GM23338 (cell line): ENCODE data around the gene AGBL4. TPM values are rescaled to one million over a fixed set of nuclear protein-coding genes. Genes with fewer than 3 reads are reported as not detected.

Experiments used
- ATAC-seq: fragments of 200-7000 bp; cut with Tn5 transposase; 3 replicates; pipeline ENCODE4 v1.9.1; 2020
- DNase-seq: peaks from one replicate; pipeline ENCODE4 v3.0.0-alpha.2; 2015; ENCODE audit warnings: low spot score
- H2AFZ ChIP-seq: fragments of 200-600 bp; sonication (generic); 2 replicates; pipeline ENCODE4 v1.8.0; 2016; ENCODE audit warnings: antibody characterized with exemption, mild to moderate bottlenecking, moderate library complexity
- H3F3A ChIP-seq: fragments of 200-600 bp; sonication (generic); replicated peaks from 2 replicates; pipeline ENCODE4 v1.8.0; 2017; ENCODE audit warnings: antibody characterized with exemption, mixed run types, low read depth
- H3K27ac ChIP-seq: fragments of 200-600 bp; sonication (generic); 2 replicates; pipeline ENCODE4 v1.6.1; 2016; ENCODE audit warnings: low read depth
- H3K27me3 ChIP-seq: fragments of 200-600 bp; sonication (generic); 2 replicates; pipeline ENCODE4 v1.8.0; 2016; ENCODE audit warnings: mild to moderate bottlenecking, mixed run types, moderate library complexity; ENCODE audit not compliant: insufficient read depth
- H3K36me3 ChIP-seq: fragments of 200-600 bp; sonication (generic); 2 replicates; pipeline ENCODE4 v1.8.0; 2016; ENCODE audit warnings: mild to moderate bottlenecking; ENCODE audit not compliant: insufficient read depth
- H3K4me1 ChIP-seq: fragments of 200-600 bp; sonication (generic); 2 replicates; pipeline ENCODE4 v1.8.0; 2016; ENCODE audit warnings: mild to moderate bottlenecking, moderate library complexity; ENCODE audit not compliant: insufficient read depth
- H3K4me2 ChIP-seq: fragments of 200-600 bp; sonication (generic); 2 replicates; pipeline ENCODE4 v1.7.1; 2017; ENCODE audit warnings: mixed run types
- H3K4me3 ChIP-seq: fragments of 200-600 bp; sonication (generic); 2 replicates; pipeline ENCODE4 v1.6.1; 2016; ENCODE audit warnings: mixed run types
- H3K79me2 ChIP-seq: fragments of 200-600 bp; sonication (generic); replicated peaks from 2 replicates; pipeline ENCODE4 v1.8.0; 2017; ENCODE audit warnings: mild to moderate bottlenecking; ENCODE audit not compliant: insufficient read depth
- H3K9me2 ChIP-seq: fragments of 200-600 bp; sonication (generic); 2 replicates; pipeline ENCODE4 v1.8.0; 2017; ENCODE audit not compliant: insufficient read depth
- H4K20me1 ChIP-seq: fragments of 200-600 bp; sonication (generic); replicated peaks from 2 replicates; pipeline ENCODE4 v1.8.0; 2017; ENCODE audit warnings: mild to moderate bottlenecking; ENCODE audit not compliant: insufficient read depth
- H3K27ac Mint-ChIP-seq: 2 replicates; pipeline ENCODE4 v1.8.0; 2020; ENCODE audit warnings: inconsistent platforms, mild to moderate bottlenecking, moderate library complexity, mixed read lengths
- H3K27me3 Mint-ChIP-seq: 3 replicates; pipeline ENCODE4 v1.8.0; 2022; ENCODE audit warnings: low read depth, mild to moderate bottlenecking, moderate library complexity, mixed read lengths, inconsistent platforms; ENCODE audit not compliant: insufficient read depth, poor library complexity
- H3K36me3 Mint-ChIP-seq: 3 replicates; pipeline ENCODE4 v1.8.0; 2021; ENCODE audit warnings: low read depth, mild to moderate bottlenecking, inconsistent platforms, moderate library complexity, mixed read lengths
- H3K4me1 Mint-ChIP-seq: 3 replicates; pipeline ENCODE4 v1.8.0; 2020; ENCODE audit warnings: mild to moderate bottlenecking, inconsistent platforms, mixed read lengths
- H3K4me3 Mint-ChIP-seq: 3 replicates; pipeline ENCODE4 v1.8.0; 2021; ENCODE audit warnings: moderate library complexity, mild to moderate bottlenecking, inconsistent platforms, mixed read lengths
- H3K9me3 Mint-ChIP-seq: 3 replicates; pipeline ENCODE4 v1.8.0; 2020; ENCODE audit warnings: moderate library complexity, mild to moderate bottlenecking, inconsistent platforms, mixed read lengths
- JUNB ChIP-seq: IDR thresholded peaks from one replicate; pipeline ENCODE4 v1.6.1; 2016; ENCODE audit warnings: antibody characterized with exemption; ENCODE audit not compliant: unreplicated experiment
- NANOG ChIP-seq: IDR thresholded peaks from 2 replicates; pipeline ENCODE4 v1.6.1; 2016; ENCODE audit warnings: antibody characterized with exemption, borderline replicate concordance
- POLR2AphosphoS5 ChIP-seq: IDR thresholded peaks from 2 replicates; pipeline ENCODE4 v1.6.1; 2016; ENCODE audit warnings: antibody characterized with exemption, low read depth
- ZNF331 ChIP-seq: fragments of 250-450 bp; sonication (Bioruptor Pico); IDR thresholded peaks from 2 replicates; pipeline ENCODE4 v1.5.0; 2020; ENCODE audit warnings: low read depth, mild to moderate bottlenecking, moderate library complexity
- ZNF462 ChIP-seq: fragments of 250-450 bp; sonication (Bioruptor Pico); IDR thresholded peaks from 2 replicates; pipeline ENCODE4 v1.5.0; 2020; ENCODE audit warnings: mild to moderate bottlenecking, moderate library complexity
- polyA plus RNA-seq: library from polyadenylated mRNA; unstranded; fragments of >200 nt; fragmentation: Nextera tagmentation; extraction: Ambion mirVana; gene quantifications from 2 replicates; pipeline ENCODE4 v1.2.1, GENCODE V29; 2016
- total RNA-seq: library from RNA; depleted of rRNA; stranded (reverse); fragments of >200 nt; shearing (Covaris generic); gene quantifications from 2 replicates; pipeline ENCODE4 v1.2.3, GENCODE V29; 2014
- TF ChIP-seq, protein P1 (sequence below): IDR thresholded peaks from 2 replicates; pipeline ENCODE4 v1.6.1; 2016; ENCODE audit warnings: antibody characterized with exemption
- TF ChIP-seq, protein P2 (sequence below), 2 experiments: fragments of 200-600 bp in 1 of 2; sonication (generic) in 1 of 2; conservative IDR thresholded peaks; 2 replicates each; pipeline versions ENCODE4 v1.5.1 to v1.6.1; 2016 to 2017; ENCODE audit warnings: antibody characterized with exemption in 2 of 2, low read depth in 2 of 2, mild to moderate bottlenecking in 2 of 2, moderate library complexity in 1 of 2

AGBL4 gene
- total and polyA plus RNA-seq, 2 experiments from 2014 or later: 0.91 to 1.5 TPM

DNA sequence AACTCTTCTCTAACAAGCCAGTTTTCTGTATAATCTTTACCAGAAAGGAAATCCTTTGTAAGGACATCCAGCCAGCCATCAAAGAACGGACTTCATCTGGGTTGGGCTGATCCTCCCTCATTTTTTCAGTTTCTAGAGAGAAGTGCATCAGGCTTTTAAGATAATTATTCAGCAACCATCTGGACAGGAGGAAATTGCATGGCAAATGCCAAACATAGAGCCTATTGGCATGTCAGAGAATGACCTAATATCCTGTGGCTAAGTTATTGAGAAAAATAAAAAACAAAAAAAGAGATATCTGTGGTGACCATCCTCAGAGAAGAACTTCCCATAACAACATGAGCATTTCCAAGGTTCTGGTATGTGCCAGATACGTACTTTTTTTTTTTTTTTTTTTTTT is 1172.1 kb downstream of the AGBL4 start (continued):
- TF ChIP-seq ZNF462 (CRISPR knock-in tag) (no peak), NANOG (no peak), ZNF331 (no peak), JUNB (no peak)
- TF ChIP-seq, protein P1, sequence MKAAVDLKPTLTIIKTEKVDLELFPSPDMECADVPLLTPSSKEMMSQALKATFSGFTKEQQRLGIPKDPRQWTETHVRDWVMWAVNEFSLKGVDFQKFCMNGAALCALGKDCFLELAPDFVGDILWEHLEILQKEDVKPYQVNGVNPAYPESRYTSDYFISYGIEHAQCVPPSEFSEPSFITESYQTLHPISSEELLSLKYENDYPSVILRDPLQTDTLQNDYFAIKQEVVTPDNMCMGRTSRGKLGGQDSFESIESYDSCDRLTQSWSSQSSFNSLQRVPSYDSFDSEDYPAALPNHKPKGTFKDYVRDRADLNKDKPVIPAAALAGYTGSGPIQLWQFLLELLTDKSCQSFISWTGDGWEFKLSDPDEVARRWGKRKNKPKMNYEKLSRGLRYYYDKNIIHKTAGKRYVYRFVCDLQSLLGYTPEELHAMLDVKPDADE: no peak
- TF ChIP-seq, protein P2, sequence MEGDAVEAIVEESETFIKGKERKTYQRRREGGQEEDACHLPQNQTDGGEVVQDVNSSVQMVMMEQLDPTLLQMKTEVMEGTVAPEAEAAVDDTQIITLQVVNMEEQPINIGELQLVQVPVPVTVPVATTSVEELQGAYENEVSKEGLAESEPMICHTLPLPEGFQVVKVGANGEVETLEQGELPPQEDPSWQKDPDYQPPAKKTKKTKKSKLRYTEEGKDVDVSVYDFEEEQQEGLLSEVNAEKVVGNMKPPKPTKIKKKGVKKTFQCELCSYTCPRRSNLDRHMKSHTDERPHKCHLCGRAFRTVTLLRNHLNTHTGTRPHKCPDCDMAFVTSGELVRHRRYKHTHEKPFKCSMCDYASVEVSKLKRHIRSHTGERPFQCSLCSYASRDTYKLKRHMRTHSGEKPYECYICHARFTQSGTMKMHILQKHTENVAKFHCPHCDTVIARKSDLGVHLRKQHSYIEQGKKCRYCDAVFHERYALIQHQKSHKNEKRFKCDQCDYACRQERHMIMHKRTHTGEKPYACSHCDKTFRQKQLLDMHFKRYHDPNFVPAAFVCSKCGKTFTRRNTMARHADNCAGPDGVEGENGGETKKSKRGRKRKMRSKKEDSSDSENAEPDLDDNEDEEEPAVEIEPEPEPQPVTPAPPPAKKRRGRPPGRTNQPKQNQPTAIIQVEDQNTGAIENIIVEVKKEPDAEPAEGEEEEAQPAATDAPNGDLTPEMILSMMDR (conservative IDR thresholded peaks at IDR 0.05; ENCODE audit: low read depth in 2 of 2): no peak

DNA sequence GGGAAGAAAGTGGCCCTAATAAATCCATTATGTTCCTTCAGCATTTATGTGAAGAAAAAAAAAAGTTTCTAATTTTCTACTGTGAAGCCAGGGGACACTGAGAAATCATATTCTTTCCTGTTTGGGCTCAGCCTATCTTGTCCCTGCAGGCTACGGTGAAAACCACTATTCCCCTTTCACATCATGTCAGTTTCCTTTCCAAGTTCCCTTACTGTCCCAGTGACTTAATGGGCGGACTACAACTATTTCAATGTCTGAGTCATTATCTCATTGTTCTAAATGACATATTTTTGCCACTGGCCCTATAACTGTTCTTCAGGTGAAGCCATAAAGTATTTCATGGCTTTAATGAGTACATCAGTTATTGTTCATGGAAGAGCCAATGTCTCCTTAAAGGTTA is 1175.7 kb downstream of the AGBL4 start:
- no peaks in the 10 kb centered on the region for H3K36me3 ChIP-seq
- H3K4me3 ChIP-seq: no peak overlapping the region
- no peaks in the 10 kb centered on the region; the same call in 1 of the 2 replicates for H3K9me2 ChIP-seq
- no peaks in the 10 kb centered on the region for H4K20me1 ChIP-seq
- no peak overlapping the region for H3K4me2 ChIP-seq
- peaks cover 4% of the 10 kb centered on the region for H3K27me3 Mint-ChIP-seq
- H3K9me3 Mint-ChIP-seq: no peaks in the 10 kb centered on the region; the same call in 2 of the 3 replicates
- ATAC-seq: no peak
- no peak overlapping the region for H3K4me3 Mint-ChIP-seq
- no peak overlapping the region for H2AFZ ChIP-seq
- no peaks in the 10 kb centered on the region for H3K27me3 ChIP-seq
- DNase-seq: no peak
- H3K79me2 ChIP-seq: no peaks in the 10 kb centered on the region
- no peaks in the 10 kb centered on the region for H3K36me3 Mint-ChIP-seq
- no peak overlapping the region for H3K27ac ChIP-seq
- peaks cover 4% of the 10 kb centered on the region; the same call in 1 of the 2 replicates for H3K4me1 ChIP-seq
- H3F3A ChIP-seq: no peaks in the 10 kb centered on the region
- H3K4me1 Mint-ChIP-seq: peaks cover 11% of the 10 kb centered on the region; the same call in 2 of the 3 replicates
- no peak overlapping the region for H3K27ac Mint-ChIP-seq
- TF ChIP-seq NANOG (no peak), POLR2AphosphoS5 (no peak), ZNF331 (no peak)
- TF ChIP-seq, protein P2 (conservative IDR thresholded peaks at IDR 0.05; ENCODE audit: low read depth in 2 of 2): no peak
